Stimulated activated naive CD8-positive, alpha-beta T cell treated with anti-CD3 and anti-CD28 coated beads, Interleukin-15, amount 100 ng/mL, for 72 hours (primary cell): ENCODE data around the gene LRRC59.
A peak's percentile ranks its signal among the peaks of the same experiment; 100 is the strongest.

ENCODE experiments used
- ATAC-seq: fragments of 150-1000 bp; cut with Tn5 transposase; 2 replicates; pipeline ENCODE4 v1.10.0; 2021; ENCODE audit warnings: mild to moderate bottlenecking, moderate library complexity
- DNase-seq, 2 donors: peaks; one replicate each; pipeline ENCODE4 v3.0.0; 2021 to 2022
- H3K27ac Mint-ChIP-seq, 2 donors: one replicate each; pipeline ENCODE4 v1.8.0; 2022; ENCODE audit warnings: mild to moderate bottlenecking in 2 of 2, mixed read lengths in 2 of 2, moderate library complexity in 2 of 2
- H3K27me3 Mint-ChIP-seq: one replicate; pipeline ENCODE4 v1.8.0; 2022; ENCODE audit warnings: mixed read lengths
- H3K4me1 Mint-ChIP-seq: one replicate; pipeline ENCODE4 v1.8.0; 2022; ENCODE audit warnings: mild to moderate bottlenecking, mixed read lengths
- H3K4me3 Mint-ChIP-seq, 2 donors: one replicate each; pipeline ENCODE4 v1.8.0; 2022; ENCODE audit warnings: mild to moderate bottlenecking in 2 of 2, mixed read lengths in 2 of 2, moderate library complexity in 1 of 2
- H3K9me3 Mint-ChIP-seq, 2 donors: one replicate each; pipeline ENCODE4 v1.8.0; 2022; ENCODE audit warnings: mixed read lengths in 2 of 2

The LRRC59 gene

GRCh38 chr17:50332196-50332595 is 65.1 kb downstream of the LRRC59 start:
- H3K27ac Mint-ChIP-seq = peak overlapping the region in 1 of 2 donors; percentile 15
- DNase-seq (no peak), ATAC-seq (no peak)
- peaks cover 10% of the 10 kb centered on the region for H3K4me1 Mint-ChIP-seq
- H3K27me3 Mint-ChIP-seq = peaks cover 8% of the 10 kb centered on the region
- H3K4me3 Mint-ChIP-seq = no peak overlapping the region
- H3K9me3 Mint-ChIP-seq = no peaks in the 10 kb centered on the region
